Astrocyte of the spinal cord (primary cell): Measurements from ENCODE around the gene RELL1.

Experiments used
- DNase-seq: peaks from one replicate; pipeline ENCODE4 v3.0.0; 2011; ENCODE audit warnings: low read depth, low spot score
- H3K4me3 ChIP-seq: 2 replicates; pipeline ENCODE4 v1.5.1; 2011; ENCODE audit warnings: low read depth, mild to moderate bottlenecking, low read length, moderate library complexity
- in situ Hi-C: cut with HindIII; loops from 2 replicates; pipeline ENCODE4 v1.10.0; 2017; ENCODE audit warnings: low sequenced_read_pairs
- TF ChIP-seq, protein P1 (sequence below): IDR thresholded peaks from 2 replicates; pipeline ENCODE4 v1.5.1; 2012; ENCODE audit warnings: low read depth, mild to moderate bottlenecking, low read length, inconsistent platforms

RELL1 gene

DNA sequence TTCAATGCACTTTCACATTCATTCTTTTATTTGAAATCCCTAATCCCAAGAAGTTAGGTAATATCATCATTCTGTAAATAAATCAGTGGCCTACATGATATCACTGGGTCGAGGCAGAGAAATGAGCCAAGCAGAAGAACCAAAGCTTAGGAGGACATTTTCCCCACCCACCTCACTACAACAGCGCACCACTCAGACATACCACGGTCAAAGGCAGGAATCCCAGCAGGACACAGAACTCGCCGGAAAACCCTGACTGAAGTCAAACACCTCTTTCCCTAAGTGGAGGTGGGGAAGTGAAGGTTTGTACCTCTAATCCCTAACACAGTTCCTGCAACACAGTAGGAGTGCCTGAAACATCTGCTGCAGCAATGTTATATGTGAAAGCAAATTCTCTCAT, 21.5 kb downstream of the RELL1 start:
- TF ChIP-seq, protein P1, sequence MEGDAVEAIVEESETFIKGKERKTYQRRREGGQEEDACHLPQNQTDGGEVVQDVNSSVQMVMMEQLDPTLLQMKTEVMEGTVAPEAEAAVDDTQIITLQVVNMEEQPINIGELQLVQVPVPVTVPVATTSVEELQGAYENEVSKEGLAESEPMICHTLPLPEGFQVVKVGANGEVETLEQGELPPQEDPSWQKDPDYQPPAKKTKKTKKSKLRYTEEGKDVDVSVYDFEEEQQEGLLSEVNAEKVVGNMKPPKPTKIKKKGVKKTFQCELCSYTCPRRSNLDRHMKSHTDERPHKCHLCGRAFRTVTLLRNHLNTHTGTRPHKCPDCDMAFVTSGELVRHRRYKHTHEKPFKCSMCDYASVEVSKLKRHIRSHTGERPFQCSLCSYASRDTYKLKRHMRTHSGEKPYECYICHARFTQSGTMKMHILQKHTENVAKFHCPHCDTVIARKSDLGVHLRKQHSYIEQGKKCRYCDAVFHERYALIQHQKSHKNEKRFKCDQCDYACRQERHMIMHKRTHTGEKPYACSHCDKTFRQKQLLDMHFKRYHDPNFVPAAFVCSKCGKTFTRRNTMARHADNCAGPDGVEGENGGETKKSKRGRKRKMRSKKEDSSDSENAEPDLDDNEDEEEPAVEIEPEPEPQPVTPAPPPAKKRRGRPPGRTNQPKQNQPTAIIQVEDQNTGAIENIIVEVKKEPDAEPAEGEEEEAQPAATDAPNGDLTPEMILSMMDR: no peak
- H3K4me3 ChIP-seq: no peak overlapping the region
- in situ Hi-C loops: no loop called here
- no peak for DNase-seq

DNA sequence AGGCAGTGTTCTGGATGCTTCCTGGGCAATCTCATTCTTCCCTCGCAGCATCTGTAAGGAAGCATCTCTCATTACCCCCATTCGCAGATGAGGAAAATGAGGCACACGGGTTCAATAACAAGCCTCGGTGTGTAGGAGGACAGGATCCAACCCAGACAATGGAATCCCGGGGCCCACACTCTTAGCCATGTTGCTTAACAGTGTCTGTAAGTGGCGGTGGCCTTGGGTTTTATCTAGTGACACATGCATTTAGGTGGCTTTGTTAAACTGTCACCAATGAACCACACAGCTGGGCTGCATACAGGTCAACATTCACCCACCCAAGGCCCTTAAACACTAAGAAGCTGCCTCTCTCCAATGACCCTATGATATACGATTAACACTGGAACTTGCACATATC, 22.6 kb downstream of the RELL1 start:
- no peak overlapping the region for H3K4me3 ChIP-seq
- in situ Hi-C loops: no loop called here
- TF ChIP-seq, protein P1: no peak
- DNase-seq: no peak

DNA sequence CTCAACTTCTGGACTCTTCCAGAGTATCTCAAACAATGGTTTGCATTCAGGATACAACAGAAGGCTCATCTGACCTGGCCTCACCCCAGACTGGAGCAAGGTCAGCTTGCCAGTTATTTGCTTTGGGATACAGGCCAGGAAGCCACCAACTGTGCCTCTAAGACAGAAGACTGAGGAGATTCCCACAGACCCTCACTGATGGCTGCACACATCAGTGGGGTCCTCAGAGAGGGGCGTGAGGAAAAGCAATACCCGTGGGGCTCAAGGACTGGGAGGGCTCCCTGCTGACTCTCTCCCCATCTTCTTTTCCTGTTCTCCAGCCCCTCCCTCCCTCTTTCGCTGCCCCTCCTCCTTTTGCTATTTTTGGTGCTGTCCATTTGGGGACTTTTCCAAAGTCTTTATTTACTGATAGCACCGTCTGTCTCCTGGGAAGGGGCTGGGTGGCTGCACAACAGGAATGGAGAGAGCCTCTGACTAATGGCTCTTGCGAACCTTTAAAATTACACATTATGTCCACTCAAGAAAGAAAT, 23.2 kb downstream of the RELL1 start:
- TF ChIP-seq, protein P1: no peak
- in situ Hi-C loops: no loop called here
- no peak for DNase-seq
- no peak overlapping the region for H3K4me3 ChIP-seq

DNA sequence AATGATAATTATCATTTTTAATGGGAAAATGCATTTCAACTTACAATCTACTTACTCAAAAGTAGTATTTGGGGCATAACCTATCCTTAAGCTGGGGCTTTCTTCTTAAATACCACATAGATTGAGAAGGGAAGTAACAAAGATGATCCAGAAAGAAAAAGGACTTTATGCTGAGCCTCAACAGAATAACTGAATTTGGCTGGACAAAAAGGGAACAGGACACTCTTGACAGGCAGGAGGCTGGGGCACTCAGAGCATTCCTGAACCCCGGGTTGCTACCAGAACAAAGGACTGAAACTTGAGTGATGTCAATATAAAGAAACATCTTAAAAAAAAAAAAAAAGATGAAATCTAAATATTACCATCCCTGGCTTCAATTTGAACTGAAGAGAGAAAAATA, 23.9 kb downstream of the RELL1 start:
- TF ChIP-seq, protein P1: no peak
- DNase-seq: no peak
- in situ Hi-C loops: no loop called here
- no peak overlapping the region for H3K4me3 ChIP-seq

DNA sequence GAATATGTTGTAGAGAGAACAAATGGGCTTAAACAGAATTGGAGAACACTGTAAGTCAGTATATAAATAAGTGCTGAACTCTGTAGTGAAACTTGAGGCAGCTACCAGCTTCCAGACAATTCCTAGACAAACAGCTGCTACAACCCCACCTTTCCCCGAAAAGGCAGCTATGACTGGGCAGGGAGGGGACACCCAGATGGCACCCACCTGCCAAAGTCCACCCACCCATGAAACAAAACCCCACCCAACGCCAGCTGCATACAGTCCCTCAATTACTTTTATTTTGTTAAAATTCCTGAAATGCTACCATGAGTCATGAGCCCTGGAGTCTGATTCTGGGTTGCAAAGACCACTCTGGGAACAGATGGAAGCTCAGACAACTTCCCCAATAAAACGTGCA, 24.4 kb downstream of the RELL1 start:
- H3K4me3 ChIP-seq: no peak overlapping the region
- in situ Hi-C loops: no loop called here
- TF ChIP-seq, protein P1: no peak
- peak; percentile 44 for DNase-seq

DNA sequence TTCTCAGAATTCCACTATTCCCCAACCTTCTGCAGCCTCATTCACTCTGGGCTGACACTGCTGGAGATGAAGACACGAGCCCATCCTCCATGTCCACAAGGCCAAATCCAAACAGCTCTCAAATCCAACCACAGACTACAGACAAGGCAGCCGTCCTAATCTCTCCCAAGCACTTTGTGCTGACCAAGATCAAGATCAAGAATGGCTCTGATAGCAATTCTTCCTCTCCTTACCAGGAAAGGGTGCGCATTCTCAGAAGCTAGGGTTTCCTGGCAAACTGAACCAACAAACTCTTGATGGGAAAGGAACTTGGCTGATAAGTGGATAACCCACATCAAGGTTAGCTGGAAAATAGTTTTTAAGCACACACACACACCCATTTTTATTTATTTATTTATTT, 26.5 kb downstream of the RELL1 start:
- no peak for DNase-seq
- in situ Hi-C loops: no loop called here
- no peak overlapping the region for H3K4me3 ChIP-seq
- TF ChIP-seq, protein P1: no peak

DNA sequence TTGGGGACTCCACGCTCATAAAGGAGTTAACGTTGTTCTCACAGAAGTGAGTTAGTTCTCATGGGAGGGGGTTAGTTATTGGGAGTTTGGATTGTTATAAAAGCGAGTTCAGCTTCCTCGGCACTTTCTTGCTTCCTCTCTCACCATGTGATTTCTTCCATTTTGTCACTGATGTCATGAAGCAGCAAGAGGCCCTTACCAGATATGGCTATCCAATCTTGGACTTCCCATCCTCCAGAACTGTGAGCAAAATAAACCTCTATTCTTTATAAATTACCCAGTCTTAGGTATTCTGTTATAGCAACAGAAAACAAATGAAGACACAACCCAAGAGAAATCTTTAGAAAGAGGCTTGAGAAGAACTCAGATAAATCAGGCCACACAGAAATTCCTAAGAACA, 29.5 kb downstream of the RELL1 start:
- in situ Hi-C loops: no loop called here
- DNase-seq: no peak
- no peak overlapping the region for H3K4me3 ChIP-seq
- TF ChIP-seq, protein P1: no peak
